Endothelial cell of umbilical vein (primary cell): Measurements from ENCODE around the gene TLR1. TPM values are rescaled to one million over a fixed set of nuclear protein-coding genes. Genes with fewer than 3 reads are reported as not detected.

Experiments used
- BruUV-seq: library from RNA; stranded (reverse); fragments of 400-500 nt; replicated peaks from 2 replicates; lab custom pipeline; 2021; lab: Mats Ljungman, UMichigan
- CTCF ChIA-PET: fragments of 300-600, 350-600 bp; sonication (Branson Sonifier 250); formaldehyde crosslinking; loops from one replicate; lab custom pipeline; 2021; ENCODE audit warnings: antibody characterized with exemption, inconsistent platforms; lab: Charles Lee
- POLR2A ChIA-PET: fragments of 300-600, 350-600 bp; sonication (Branson Sonifier 250); formaldehyde crosslinking; loops from one replicate; lab custom pipeline; 2021; ENCODE audit warnings: antibody characterized with exemption, inconsistent platforms; lab: Charles Lee
- DNase-seq: peaks from one replicate; pipeline ENCODE4 v3.0.0-alpha.2; 2011; ENCODE audit warnings: low read depth, low spot score
- FAIRE-seq: peaks from 2 replicates; lab custom pipeline; 2011; peaks lifted over from hg19 to GRCh38; lab: Jason Lieb, UNC
- H2AFZ ChIP-seq: 2 replicates; pipeline ENCODE4 v1.6.0; 2012; ENCODE audit warnings: low read depth, low read length, control low read depth, inconsistent platforms
- H3K27ac ChIP-seq: 2 replicates; pipeline ENCODE4 v1.5.1; 2011; ENCODE audit warnings: low read depth, mild to moderate bottlenecking, control low read depth, low read length, moderate library complexity; ENCODE audit not compliant: insufficient read depth
- H3K27me3 ChIP-seq, 2 experiments: 2 replicates each; pipeline versions ENCODE4 v1.6.0 to v1.6.1; 2011; ENCODE audit warnings: low read length in 2 of 2, mixed read lengths in 1 of 2; ENCODE audit not compliant: control insufficient read depth in 2 of 2, insufficient read depth in 2 of 2
- H3K36me3 ChIP-seq, 2 experiments: 2 replicates in 1 of 2; 3 replicates in 1 of 2; pipeline ENCODE4 v1.5.1; 2011; ENCODE audit warnings: low read length in 2 of 2, mild to moderate bottlenecking in 1 of 2, moderate library complexity in 1 of 2; ENCODE audit not compliant: control insufficient read depth in 2 of 2, insufficient read depth in 2 of 2; ENCODE audit errors: extremely low read depth in 1 of 2
- H3K4me1 ChIP-seq: 3 replicates; pipeline ENCODE4 v1.5.1; 2011; ENCODE audit warnings: mild to moderate bottlenecking, low read length; ENCODE audit not compliant: control insufficient read depth, insufficient read depth; ENCODE audit errors: extremely low read depth
- H3K4me2 ChIP-seq: 2 replicates; pipeline ENCODE4 v1.6.1; 2011; ENCODE audit warnings: low read length, control low read depth, mixed read lengths; ENCODE audit not compliant: insufficient read depth
- H3K4me3 ChIP-seq, 3 experiments: fragments of 200-600 bp in 1 of 3; sonication (generic), shearing (Covaris generic) in 1 of 3; replicated peaks in 1 of 3; 2 replicates each; pipeline ENCODE4 v1.5.1; 2011 to 2016; ENCODE audit warnings: control low read depth in 3 of 3, low read length in 3 of 3, mild to moderate bottlenecking in 2 of 3, inconsistent platforms in 1 of 3, low read depth in 1 of 3, moderate library complexity in 1 of 3; ENCODE audit not compliant: insufficient read depth in 1 of 3
- H3K79me2 ChIP-seq: 2 replicates; pipeline ENCODE4 v1.6.0; 2012; ENCODE audit warnings: low read length, inconsistent platforms; ENCODE audit not compliant: control insufficient read depth, insufficient read depth
- H3K9ac ChIP-seq: replicated peaks from 2 replicates; pipeline ENCODE3; 2011; ENCODE audit warnings: low read length, control low read depth; ENCODE audit not compliant: insufficient read depth; ENCODE audit errors: extremely low read depth
- H3K9me1 ChIP-seq: replicated peaks from 3 replicates; pipeline ENCODE4 v1.6.0; 2011; ENCODE audit warnings: mild to moderate bottlenecking, low read length; ENCODE audit not compliant: control insufficient read depth, insufficient read depth; ENCODE audit errors: extremely low read depth
- H3K9me3 ChIP-seq: replicated peaks from 2 replicates; pipeline ENCODE4 v1.5.1; 2012; ENCODE audit warnings: low read length, inconsistent platforms; ENCODE audit not compliant: control insufficient read depth, insufficient read depth
- H4K20me1 ChIP-seq: replicated peaks from 2 replicates; pipeline ENCODE3; 2011; ENCODE audit warnings: mild to moderate bottlenecking, low read length; ENCODE audit not compliant: control insufficient read depth, insufficient read depth; ENCODE audit errors: extremely low read depth
- EZH2 ChIP-seq: IDR thresholded peaks from 2 replicates; pipeline ENCODE4 v1.6.1; 2012; ENCODE audit warnings: borderline replicate concordance, low read depth, mild to moderate bottlenecking, moderate library complexity, low read length, inconsistent platforms; ENCODE audit not compliant: severe bottlenecking
- FOS ChIP-seq: IDR thresholded peaks from 2 replicates; pipeline ENCODE4 v1.6.1; 2011; ENCODE audit warnings: mild to moderate bottlenecking, low read length, moderate library complexity, borderline replicate concordance; ENCODE audit not compliant: insufficient read depth
- GATA2 ChIP-seq: IDR thresholded peaks from 2 replicates; pipeline ENCODE4 v1.7.0; 2011; ENCODE audit warnings: low read depth, mild to moderate bottlenecking, moderate library complexity, mixed read lengths, low read length; ENCODE audit not compliant: insufficient read length, insufficient read depth
- JUN ChIP-seq: IDR thresholded peaks from 2 replicates; pipeline ENCODE4 v1.6.1; 2011; ENCODE audit warnings: borderline replicate concordance, low read depth; ENCODE audit not compliant: insufficient read length, insufficient read depth
- MAX ChIP-seq: IDR thresholded peaks from 2 replicates; pipeline ENCODE4 v1.6.1; 2011; ENCODE audit not compliant: insufficient read depth, insufficient read length
- MYC ChIP-seq: IDR thresholded peaks from one replicate; pipeline ENCODE4 v1.6.1; 2011; ENCODE audit warnings: mild to moderate bottlenecking, low read depth, low read length
- POLR2A ChIP-seq: IDR thresholded peaks from 2 replicates; pipeline ENCODE4 v1.6.1; 2012; ENCODE audit warnings: low read depth, mild to moderate bottlenecking, control low read depth, low read length
- POLR2AphosphoS5 ChIP-seq: IDR thresholded peaks from 2 replicates; pipeline ENCODE4 v1.6.1; 2012; ENCODE audit warnings: low read depth, mild to moderate bottlenecking, control low read depth, low read length, moderate library complexity; ENCODE audit not compliant: insufficient read depth
- dilution Hi-C: fragments of 300-500 bp; cut with MboI; formaldehyde crosslinking; loops from one replicate; pipeline ENCODE4 v1.15.0; 2019; ENCODE audit warnings: low sequenced_read_pairs; ENCODE audit not compliant: extremely low pct_ligation_motif_present
- intact Hi-C: fragments of 100-400 bp; cut with micrococcal nuclease; formaldehyde crosslinking; loops from one replicate; pipeline ENCODE4 v1.10.0; 2022
- polyA plus RNA-seq, 4 experiments: library from polyadenylated mRNA; depleted of rRNA in 3 of 4; stranded (reverse) in 3 of 4; unstranded in 1 of 4; fragments of >200 nt; gene quantifications; 2 replicates each; pipeline versions ENCODE4 v1.2.1 to v1.2.3, GENCODE V29; 2011 to 2012; ENCODE audit warnings: missing spikeins in 1 of 4
- total RNA-seq: library from RNA; stranded (reverse); gene quantifications from 2 replicates; pipeline ENCODE4 v1.2.3, GENCODE V29; 2021
- TF ChIP-seq, protein P1 (sequence below), 2 donors: IDR thresholded peaks; 1 replicate in 1 of 2; 2 replicates in 1 of 2; pipeline ENCODE4 v1.5.1; 2011; ENCODE audit warnings: low read length in 2 of 2, mild to moderate bottlenecking in 2 of 2, moderate library complexity in 2 of 2, control low read depth in 1 of 2, inconsistent platforms in 1 of 2, low read depth in 1 of 2; ENCODE audit not compliant: insufficient read depth in 1 of 2; ENCODE audit errors: extremely low read depth in 1 of 2

TLR1 gene
- total and polyA plus RNA-seq, 2 donors (not counting 3 experiments of a cell fraction or from before 2014, with no cell fraction given) = 0.81 to 2.7 TPM

DNA sequence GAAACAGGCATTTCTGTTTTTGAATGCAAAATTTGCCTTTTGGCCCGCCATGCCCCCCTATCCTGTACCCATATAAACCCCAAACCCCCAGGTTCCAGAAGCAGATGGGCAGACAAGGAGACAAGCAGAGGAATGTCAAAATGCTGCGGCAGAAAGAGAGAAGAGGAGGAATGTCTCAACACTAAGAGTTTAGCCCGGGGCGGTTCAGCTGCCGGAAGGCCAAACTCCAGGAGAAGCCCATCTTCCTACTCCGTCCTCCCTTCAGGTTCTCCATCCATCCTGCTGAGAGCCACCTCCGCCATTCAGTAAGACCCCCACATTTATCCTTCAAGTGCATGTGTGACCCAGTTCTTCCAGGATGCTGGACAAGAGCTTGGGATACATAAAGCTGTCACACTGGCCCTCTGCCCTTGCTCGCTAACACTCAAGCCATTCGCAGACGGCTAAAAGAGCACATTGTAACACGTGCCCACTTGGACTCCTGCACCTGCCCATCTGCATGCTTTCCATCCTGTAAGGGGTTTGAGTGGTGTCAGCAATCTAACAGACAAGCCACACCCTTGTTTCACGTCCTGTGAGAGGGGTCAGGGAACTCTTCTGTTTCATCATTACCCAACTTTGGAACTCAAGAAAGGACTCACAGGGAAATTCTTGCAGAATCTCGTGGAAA, 53.1 kb downstream of the TLR1 start:
- POLR2A ChIA-PET = no interaction called here

More for the DNA sequence above, 53.1 kb downstream of the TLR1 start:
- H4K20me1 ChIP-seq = no peaks in the 10 kb centered on the region
- H3K27me3 ChIP-seq = peaks cover 0 to 1% of the 10 kb centered on the region in 2 experiments
- no peak overlapping the region for H2AFZ ChIP-seq
- H3K4me2 ChIP-seq = no peak overlapping the region
- FAIRE-seq = no peak
- H3K4me1 ChIP-seq = peaks cover 7% of the 10 kb centered on the region
- no peak overlapping the region for H3K4me3 ChIP-seq
- no peak overlapping the region for H3K27ac ChIP-seq
- H3K79me2 ChIP-seq = no peaks in the 10 kb centered on the region
- H3K9me3 ChIP-seq = no peaks in the 10 kb centered on the region
- no peaks in the 10 kb centered on the region for H3K36me3 ChIP-seq
- H3K9ac ChIP-seq = no peak overlapping the region
- CTCF ChIA-PET = no interaction called here
- intact Hi-C loops (loop anchor here (10.0 kb wide), 1 partner anchor 293 kb away; no protein-coding TSS in a partner anchor), dilution Hi-C loops (no loop called here)
- BruUV-seq = no TSS peak
- no peak for DNase-seq
- TF ChIP-seq MYC = no peak
- TF ChIP-seq FOS = no peak
- TF ChIP-seq EZH2 = no peak
- TF ChIP-seq GATA2 = no peak
- TF ChIP-seq JUN = no peak
- TF ChIP-seq MAX = no peak
- no peak for TF ChIP-seq POLR2AphosphoS5
- no peak for TF ChIP-seq POLR2A
- TF ChIP-seq, protein P1, sequence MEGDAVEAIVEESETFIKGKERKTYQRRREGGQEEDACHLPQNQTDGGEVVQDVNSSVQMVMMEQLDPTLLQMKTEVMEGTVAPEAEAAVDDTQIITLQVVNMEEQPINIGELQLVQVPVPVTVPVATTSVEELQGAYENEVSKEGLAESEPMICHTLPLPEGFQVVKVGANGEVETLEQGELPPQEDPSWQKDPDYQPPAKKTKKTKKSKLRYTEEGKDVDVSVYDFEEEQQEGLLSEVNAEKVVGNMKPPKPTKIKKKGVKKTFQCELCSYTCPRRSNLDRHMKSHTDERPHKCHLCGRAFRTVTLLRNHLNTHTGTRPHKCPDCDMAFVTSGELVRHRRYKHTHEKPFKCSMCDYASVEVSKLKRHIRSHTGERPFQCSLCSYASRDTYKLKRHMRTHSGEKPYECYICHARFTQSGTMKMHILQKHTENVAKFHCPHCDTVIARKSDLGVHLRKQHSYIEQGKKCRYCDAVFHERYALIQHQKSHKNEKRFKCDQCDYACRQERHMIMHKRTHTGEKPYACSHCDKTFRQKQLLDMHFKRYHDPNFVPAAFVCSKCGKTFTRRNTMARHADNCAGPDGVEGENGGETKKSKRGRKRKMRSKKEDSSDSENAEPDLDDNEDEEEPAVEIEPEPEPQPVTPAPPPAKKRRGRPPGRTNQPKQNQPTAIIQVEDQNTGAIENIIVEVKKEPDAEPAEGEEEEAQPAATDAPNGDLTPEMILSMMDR (IDR thresholded peaks at IDR 0.05; ENCODE audit: extremely low read depth in 1 of 2, insufficient read depth in 1 of 2, low read depth in 1 of 2, low read length in 2 of 2) = no peak
- no peaks in the 10 kb centered on the region for H3K9me1 ChIP-seq
